WTC11 (cell line): ENCODE measurements around the gene SNTB2.

ENCODE experiments used
- ELF4 ChIP-seq: sonication (generic); formaldehyde crosslinking; IDR thresholded peaks from 2 replicates; pipeline ENCODE4 v1.8.1; 2022; ENCODE audit warnings: low read depth, mild to moderate bottlenecking, moderate library complexity, missing genetic modification reagents
- FOXP4 ChIP-seq: sonication (generic); formaldehyde crosslinking; IDR thresholded peaks from 2 replicates; pipeline ENCODE4 v1.8.0; 2022; ENCODE audit warnings: mild to moderate bottlenecking, missing genetic modification reagents
- GRHL2 ChIP-seq: fragments of 250-450 bp; sonication (Bioruptor Pico); IDR thresholded peaks from 2 replicates; pipeline ENCODE4 v1.8.0; 2022; ENCODE audit warnings: mild to moderate bottlenecking, moderate library complexity; ENCODE audit not compliant: insufficient replicate concordance, severe bottlenecking
- JAZF1 ChIP-seq: fragments of 250-450 bp; sonication (Bioruptor Pico); IDR thresholded peaks from 2 replicates; pipeline ENCODE4 v1.9.0; 2021; ENCODE audit warnings: moderate library complexity, mild to moderate bottlenecking, inconsistent platforms
- JUN ChIP-seq: sonication (generic); formaldehyde crosslinking; IDR thresholded peaks from 2 replicates; pipeline ENCODE4 v1.8.0; 2023; ENCODE audit warnings: mild to moderate bottlenecking, missing genetic modification reagents
- NR3C1 ChIP-seq: sonication (generic); formaldehyde crosslinking; conservative IDR thresholded peaks from 2 replicates; pipeline ENCODE4 v1.8.1; 2023; ENCODE audit warnings: low read depth, mild to moderate bottlenecking, missing genetic modification reagents
- PRDM15 ChIP-seq: sonication (generic); formaldehyde crosslinking; IDR thresholded peaks from 2 replicates; pipeline ENCODE4 v1.8.0; 2022; ENCODE audit warnings: missing genetic modification reagents
- PRRX2 ChIP-seq: fragments of 250-450 bp; sonication (Bioruptor Pico); IDR thresholded peaks from 2 replicates; pipeline ENCODE4 v1.8.0; 2021; ENCODE audit warnings: mild to moderate bottlenecking
- SOX15 ChIP-seq: fragments of 250-450 bp; sonication (Bioruptor Pico); IDR thresholded peaks from 2 replicates; pipeline ENCODE4 v1.9.0; 2021; ENCODE audit warnings: mild to moderate bottlenecking
- TEAD1 ChIP-seq: sonication (generic); formaldehyde crosslinking; IDR thresholded peaks from 2 replicates; pipeline ENCODE4 v1.8.0; 2022; ENCODE audit warnings: mild to moderate bottlenecking, missing genetic modification reagents
- ZNF263 ChIP-seq: sonication (generic); formaldehyde crosslinking; IDR thresholded peaks from 2 replicates; pipeline ENCODE4 v1.8.1; 2022; ENCODE audit warnings: low read depth, mild to moderate bottlenecking, moderate library complexity, missing genetic modification reagents
- ZNF423 ChIP-seq: fragments of 250-450 bp; sonication (Bioruptor Pico); IDR thresholded peaks from 2 replicates; pipeline ENCODE4 v2.1.2; 2022; ENCODE audit warnings: mild to moderate bottlenecking, moderate library complexity
- TF ChIP-seq, protein P1 (sequence below): fragments of 200-600 bp; IDR thresholded peaks from 2 replicates; pipeline ENCODE4 v1.8.0; 2022; ENCODE audit warnings: antibody characterized with exemption

DNA sequence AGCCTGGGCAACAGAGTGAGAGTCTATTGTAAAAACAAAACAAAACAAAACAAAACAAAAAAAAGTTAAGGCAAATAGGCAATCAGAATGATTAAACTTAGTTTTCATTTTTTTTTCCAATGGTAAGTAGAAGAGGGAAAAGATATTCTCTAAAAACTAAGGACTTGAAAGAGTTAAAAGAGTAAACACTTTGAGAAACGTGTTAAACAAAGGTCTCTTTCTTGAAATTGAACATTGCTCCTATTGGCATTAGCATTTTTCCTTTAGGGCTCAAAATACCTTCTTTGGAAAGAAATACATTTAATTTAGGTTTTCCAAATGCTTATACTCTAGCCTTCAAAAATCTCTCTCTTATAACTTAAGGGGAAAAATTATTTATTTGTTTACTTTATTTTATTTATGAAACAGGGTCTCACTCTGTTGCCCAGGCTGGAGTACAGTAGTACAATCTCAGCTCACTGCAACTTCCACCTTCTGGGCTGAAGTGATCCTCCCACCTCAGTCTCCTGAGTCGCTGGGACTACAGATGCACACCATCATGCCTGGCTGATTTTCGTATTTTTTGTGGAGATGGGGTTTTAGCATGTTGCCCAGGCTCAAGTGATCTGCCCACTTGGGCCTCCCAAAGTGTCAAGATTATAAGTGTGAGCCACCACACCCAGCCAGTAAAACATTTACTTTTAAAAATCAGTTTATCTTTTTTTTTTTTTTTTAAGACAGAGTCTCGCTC lies 79.5 kb downstream of the SNTB2 start:
- no peak for TF ChIP-seq ELF4 (CRISPR knock-in tag)
- TF ChIP-seq, protein P1, sequence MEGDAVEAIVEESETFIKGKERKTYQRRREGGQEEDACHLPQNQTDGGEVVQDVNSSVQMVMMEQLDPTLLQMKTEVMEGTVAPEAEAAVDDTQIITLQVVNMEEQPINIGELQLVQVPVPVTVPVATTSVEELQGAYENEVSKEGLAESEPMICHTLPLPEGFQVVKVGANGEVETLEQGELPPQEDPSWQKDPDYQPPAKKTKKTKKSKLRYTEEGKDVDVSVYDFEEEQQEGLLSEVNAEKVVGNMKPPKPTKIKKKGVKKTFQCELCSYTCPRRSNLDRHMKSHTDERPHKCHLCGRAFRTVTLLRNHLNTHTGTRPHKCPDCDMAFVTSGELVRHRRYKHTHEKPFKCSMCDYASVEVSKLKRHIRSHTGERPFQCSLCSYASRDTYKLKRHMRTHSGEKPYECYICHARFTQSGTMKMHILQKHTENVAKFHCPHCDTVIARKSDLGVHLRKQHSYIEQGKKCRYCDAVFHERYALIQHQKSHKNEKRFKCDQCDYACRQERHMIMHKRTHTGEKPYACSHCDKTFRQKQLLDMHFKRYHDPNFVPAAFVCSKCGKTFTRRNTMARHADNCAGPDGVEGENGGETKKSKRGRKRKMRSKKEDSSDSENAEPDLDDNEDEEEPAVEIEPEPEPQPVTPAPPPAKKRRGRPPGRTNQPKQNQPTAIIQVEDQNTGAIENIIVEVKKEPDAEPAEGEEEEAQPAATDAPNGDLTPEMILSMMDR, result no peak
- no peak for TF ChIP-seq JUN (CRISPR knock-in tag)
- TF ChIP-seq PRDM15 (CRISPR knock-in tag), result no peak
- TF ChIP-seq TEAD1 (CRISPR knock-in tag), result no peak
- no peak for TF ChIP-seq ZNF423 (CRISPR knock-in tag)
- no peak for TF ChIP-seq FOXP4 (CRISPR knock-in tag)
- no peak for TF ChIP-seq PRRX2 (CRISPR knock-in tag)
- TF ChIP-seq NR3C1 (CRISPR knock-in tag), result no peak
- TF ChIP-seq JAZF1, result no peak
- TF ChIP-seq ZNF263 (CRISPR knock-in tag), result no peak
- no peak for TF ChIP-seq GRHL2 (CRISPR knock-in tag)
- TF ChIP-seq SOX15 (CRISPR knock-in tag), result no peak
